Colonic mucosa (tissue), 4 donors: ENCODE results near the gene PNPLA4. TPM values are rescaled to one million over a fixed set of nuclear protein-coding genes. Genes with fewer than 3 reads are reported as not detected.
A peak's percentile ranks its signal among the peaks of the same experiment; 100 is the strongest.

Source experiments
- DNase-seq: peaks from one replicate; pipeline ENCODE4 v3.0.0-alpha.2; 2020
- H3K27ac ChIP-seq: fragments of 200-600 bp; one replicate; pipeline ENCODE4 v1.8.0; 2021
- H3K27me3 ChIP-seq: fragments of 200-600 bp; one replicate; pipeline ENCODE4 v1.8.0; 2021
- H3K36me3 ChIP-seq: fragments of 200-600 bp; one replicate; pipeline ENCODE4 v1.8.0; 2021
- H3K4me1 ChIP-seq: fragments of 200-600 bp; one replicate; pipeline ENCODE4 v1.8.0; 2021; ENCODE audit warnings: mild to moderate bottlenecking
- H3K4me3 ChIP-seq: fragments of 200-600 bp; one replicate; pipeline ENCODE4 v1.8.0; 2021
- H3K9ac ChIP-seq, 2 donors: one replicate each; pipeline ENCODE4 v1.7.0; 2013; ENCODE audit warnings: control low read depth in 2 of 2, low read depth in 2 of 2, low read length in 2 of 2
- H3K9me3 ChIP-seq: fragments of 200-600 bp; one replicate; pipeline ENCODE4 v1.8.0; 2021
- intact Hi-C: fragments of 100-400 bp; cut with DNase I; formaldehyde crosslinking; loops from one replicate; pipeline ENCODE4 v1.14.1; 2022
- total RNA-seq, 2 donors: library from RNA; stranded (reverse); fragmentation: NEBNext Ultra II Directional in 1 of 2; extraction: Animal tissue kit (Norgen Biotek cat#: 25700) in 1 of 2; gene quantifications; one replicate each; pipeline ENCODE4 v1.2.1, GENCODE V29; 2021
- TF ChIP-seq, protein P1 (sequence below): fragments of 200-600 bp; IDR thresholded peaks from one replicate; pipeline ENCODE4 v1.8.0; 2022; ENCODE audit warnings: antibody characterized with exemption, mild to moderate bottlenecking
- donor health status: healthy.
- donor health status: DM: no; HTN: no; CAD: no.
- donor health status: DM: no; HTN: no; CAD: no.

PNPLA4 gene
- total RNA-seq, 2 donors from 2014 or later = 28.9 to 29.5 TPM

DNA sequence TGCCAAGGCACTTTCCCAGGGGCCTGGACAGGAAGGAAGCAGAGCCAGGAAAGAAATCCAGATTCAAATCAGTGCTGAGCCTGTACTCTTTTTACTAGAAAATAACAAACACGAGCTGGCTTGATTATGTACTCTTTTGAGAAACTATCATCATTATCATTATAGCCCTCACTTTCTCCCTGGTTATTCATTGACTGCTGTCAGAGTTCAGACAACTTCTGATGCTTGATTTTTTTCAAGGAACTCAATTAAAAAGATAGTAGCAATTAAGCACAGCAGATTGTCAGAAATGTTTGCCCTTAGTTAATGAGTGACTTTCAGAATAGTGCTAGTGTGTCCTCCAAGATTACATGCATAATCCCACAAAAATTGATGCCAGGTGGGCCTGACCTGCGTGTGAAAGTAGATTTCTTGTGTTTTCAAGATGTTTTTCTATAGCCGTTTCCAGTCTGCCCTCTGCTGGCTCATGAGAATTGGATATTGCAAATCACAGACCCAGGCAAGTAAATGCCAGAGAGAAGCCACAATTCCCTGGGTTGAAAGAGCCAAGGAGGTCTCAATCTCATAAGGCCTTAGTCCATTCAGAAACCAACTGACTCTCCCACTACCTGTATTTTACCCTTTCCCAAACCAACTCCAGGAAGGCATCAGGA is 14.3 kb upstream of the PNPLA4 start:
- Histone ChIP-seq H3K27me3 (no peaks in the 10 kb centered on the region), H3K36me3 (no peaks in the 10 kb centered on the region), H3K4me1 (no peaks in the 10 kb centered on the region), H3K9ac (no peak overlapping the region), H3K27ac (no peak overlapping the region), H3K9me3 (no peaks in the 10 kb centered on the region), H3K4me3 (no peak overlapping the region)
- TF ChIP-seq, protein P1, sequence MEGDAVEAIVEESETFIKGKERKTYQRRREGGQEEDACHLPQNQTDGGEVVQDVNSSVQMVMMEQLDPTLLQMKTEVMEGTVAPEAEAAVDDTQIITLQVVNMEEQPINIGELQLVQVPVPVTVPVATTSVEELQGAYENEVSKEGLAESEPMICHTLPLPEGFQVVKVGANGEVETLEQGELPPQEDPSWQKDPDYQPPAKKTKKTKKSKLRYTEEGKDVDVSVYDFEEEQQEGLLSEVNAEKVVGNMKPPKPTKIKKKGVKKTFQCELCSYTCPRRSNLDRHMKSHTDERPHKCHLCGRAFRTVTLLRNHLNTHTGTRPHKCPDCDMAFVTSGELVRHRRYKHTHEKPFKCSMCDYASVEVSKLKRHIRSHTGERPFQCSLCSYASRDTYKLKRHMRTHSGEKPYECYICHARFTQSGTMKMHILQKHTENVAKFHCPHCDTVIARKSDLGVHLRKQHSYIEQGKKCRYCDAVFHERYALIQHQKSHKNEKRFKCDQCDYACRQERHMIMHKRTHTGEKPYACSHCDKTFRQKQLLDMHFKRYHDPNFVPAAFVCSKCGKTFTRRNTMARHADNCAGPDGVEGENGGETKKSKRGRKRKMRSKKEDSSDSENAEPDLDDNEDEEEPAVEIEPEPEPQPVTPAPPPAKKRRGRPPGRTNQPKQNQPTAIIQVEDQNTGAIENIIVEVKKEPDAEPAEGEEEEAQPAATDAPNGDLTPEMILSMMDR = no peak
- DNase-seq = peak; percentile 60
- intact Hi-C loops = no loop called here

DNA sequence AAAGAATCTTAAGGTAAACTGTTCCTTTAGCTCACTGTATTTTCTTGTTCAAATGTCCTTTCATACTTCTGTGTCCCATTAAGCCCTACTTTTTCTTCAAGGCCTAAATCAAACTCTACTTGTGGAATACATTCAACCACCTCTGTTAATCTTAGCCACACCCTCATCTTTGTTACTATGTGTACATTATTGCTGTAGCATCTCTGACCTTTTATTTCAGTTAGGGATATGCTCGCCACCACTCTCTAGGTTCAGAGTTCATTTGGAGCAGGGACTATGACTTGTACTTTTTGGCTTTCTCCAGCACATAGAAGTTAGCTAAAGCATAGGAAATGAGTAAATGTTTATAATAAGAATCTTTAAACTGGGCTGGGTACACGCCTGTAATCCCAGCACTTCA is 6.8 kb upstream of the PNPLA4 start:
- Histone ChIP-seq H3K27me3 (no peaks in the 10 kb centered on the region), H3K27ac (no peak overlapping the region), H3K9ac (no peak overlapping the region), H3K4me3 (no peak overlapping the region), H3K4me1 (no peaks in the 10 kb centered on the region), H3K9me3 (no peaks in the 10 kb centered on the region), H3K36me3 (no peaks in the 10 kb centered on the region)
- DNase-seq = no peak
- TF ChIP-seq, protein P1 = no peak
- intact Hi-C loops = no loop called here

DNA sequence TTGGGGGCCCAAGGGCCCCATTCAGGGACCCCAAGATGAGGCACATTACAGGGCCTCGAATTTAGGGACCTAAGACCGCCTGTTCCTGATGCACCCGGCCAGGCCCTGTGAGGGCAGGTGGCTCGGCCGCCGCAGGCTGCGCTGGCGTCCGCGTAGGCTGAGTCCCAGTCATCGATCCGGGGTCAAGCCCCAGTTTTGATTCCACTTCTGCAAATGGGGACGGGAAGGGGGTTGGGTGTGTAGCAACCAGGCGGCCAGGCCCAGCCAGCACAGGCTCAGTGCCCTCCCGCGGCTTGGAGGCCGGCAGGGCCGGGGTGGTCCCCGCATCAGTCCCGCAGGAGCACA is 327 bp downstream of the PNPLA4 start:
- Histone ChIP-seq H3K4me3 (peak overlapping the region; percentile 56), H3K27me3 (no peaks in the 10 kb centered on the region), H3K9ac (peak overlapping the region; percentile 80 to 84), H3K27ac (peak overlapping the region; percentile 63), H3K4me1 (no peaks in the 10 kb centered on the region), H3K9me3 (no peaks in the 10 kb centered on the region), H3K36me3 (no peaks in the 10 kb centered on the region)
- intact Hi-C loops = loop anchor here (10.0 kb wide), 1 partner anchor 1902 kb away; no protein-coding TSS in a partner anchor
- DNase-seq = no peak
- TF ChIP-seq, protein P1 = no peak

GRCh38 chrX:7926501-7926900 is 712 bp downstream of the PNPLA4 start:
- Histone ChIP-seq H3K36me3 (no peaks in the 10 kb centered on the region), H3K27me3 (no peaks in the 10 kb centered on the region), H3K27ac (peak overlapping the region; percentile 63), H3K9me3 (no peaks in the 10 kb centered on the region), H3K4me1 (no peaks in the 10 kb centered on the region), H3K9ac (peak overlapping the region; percentile 80 to 84), H3K4me3 (peak overlapping the region; percentile 56)
- TF ChIP-seq, protein P1 = no peak
- no peak for DNase-seq
- intact Hi-C loops = loop anchor here (10.0 kb wide), 1 partner anchor 1902 kb away; no protein-coding TSS in a partner anchor

GRCh38 chrX:7925867-7926472 is 1.2 kb downstream of the PNPLA4 start:
- peak; percentile 72 for DNase-seq
- no peaks in the 10 kb centered on the region for H3K36me3 ChIP-seq
- no peaks in the 10 kb centered on the region for H3K9me3 ChIP-seq
- intact Hi-C loops = loop anchor here (10.0 kb wide), 1 partner anchor 1901 kb away; no protein-coding TSS in a partner anchor
- no peaks in the 10 kb centered on the region for H3K4me1 ChIP-seq
- no peaks in the 10 kb centered on the region for H3K27me3 ChIP-seq
- H3K4me3 ChIP-seq = no peak overlapping the region
- no peak overlapping the region for H3K27ac ChIP-seq
- TF ChIP-seq, protein P1 = peak; percentile 66
- no peak overlapping the region for H3K9ac ChIP-seq
